OCI-LY7 (cell line): ENCODE data around the gene MAPK8IP1. TPM values are rescaled to one million over a fixed set of nuclear protein-coding genes. Genes with fewer than 3 reads are reported as not detected.
"Not testable (repeated sequence)": the region's sequence is repeated elsewhere in the genome, so short reads cannot be mapped to it uniquely, and the experiment has no call there.

Source experiments
- BruUV-seq: library from RNA; stranded (reverse); fragments of 400-500 nt; replicated peaks from 2 replicates; lab custom pipeline; 2021; lab: Mats Ljungman, UMichigan
- CTCF ChIA-PET: fragments of 300-600 bp; sonication (Branson Sonifier 250); formaldehyde crosslinking; loops from one replicate; lab custom pipeline; 2022; ENCODE audit warnings: antibody characterized with exemption; ENCODE audit not compliant: unreplicated experiment; lab: Charles Lee
- POLR2A ChIA-PET: fragments of 300-600 bp; sonication (Branson Sonifier 250); formaldehyde crosslinking; loops from one replicate; lab custom pipeline; 2022; ENCODE audit warnings: antibody characterized with exemption; lab: Charles Lee
- DNase-seq: peaks from one replicate; pipeline ENCODE4 v3.0.0-alpha.2; 2015; ENCODE audit warnings: low spot score
- H2AFZ ChIP-seq: fragments of 200-600 bp; sonication (generic), shearing (Covaris generic); 2 replicates; pipeline ENCODE4 v1.6.1; 2014; ENCODE audit warnings: mild to moderate bottlenecking, antibody characterized with exemption, low read length, moderate library complexity
- H3K27ac ChIP-seq: fragments of 200-600 bp; sonication (generic); 2 replicates; pipeline ENCODE4 v1.5.1; 2014; ENCODE audit warnings: mixed run types, low read depth, mild to moderate bottlenecking, moderate library complexity, low read length, inconsistent platforms; ENCODE audit not compliant: poor library complexity, severe bottlenecking
- H3K36me3 ChIP-seq: fragments of 200-600 bp; sonication (generic); 2 replicates; pipeline ENCODE4 v1.6.1; 2014; ENCODE audit warnings: mild to moderate bottlenecking, antibody characterized with exemption, low read length, moderate library complexity, mixed read lengths; ENCODE audit not compliant: insufficient read depth
- H3K4me1 ChIP-seq: fragments of 200-600 bp; sonication (generic); 2 replicates; pipeline ENCODE4 v1.5.1; 2014; ENCODE audit warnings: mild to moderate bottlenecking, low read length; ENCODE audit not compliant: insufficient read depth, poor library complexity, severe bottlenecking
- H3K4me2 ChIP-seq: fragments of 200-600 bp; sonication (generic); 2 replicates; pipeline ENCODE4 v1.6.1; 2014; ENCODE audit warnings: mild to moderate bottlenecking, low read length
- H3K4me3 ChIP-seq: fragments of 200-600 bp; sonication (generic); 2 replicates; pipeline ENCODE4 v1.5.1; 2014; ENCODE audit warnings: mild to moderate bottlenecking, low read depth, low read length; ENCODE audit not compliant: poor library complexity, severe bottlenecking
- H3K79me2 ChIP-seq: fragments of 200-600 bp; sonication (generic); 2 replicates; pipeline ENCODE4 v1.6.1; 2016; ENCODE audit warnings: low read depth, mild to moderate bottlenecking, low read length, moderate library complexity, mixed read lengths; ENCODE audit not compliant: insufficient read depth
- H3K9me2 ChIP-seq: fragments of 200-600 bp; sonication (generic); 2 replicates; pipeline ENCODE4 v1.6.1; 2016; ENCODE audit warnings: mild to moderate bottlenecking, low read length, mixed read lengths; ENCODE audit not compliant: insufficient read depth
- H3K9me3 ChIP-seq: fragments of 200-600 bp; sonication (generic); 2 replicates; pipeline ENCODE4 v1.6.1; 2014; ENCODE audit warnings: mild to moderate bottlenecking, mixed run types, low read length, mixed read lengths
- H4K20me1 ChIP-seq: fragments of 200-600 bp; sonication (generic); 2 replicates; pipeline ENCODE4 v1.6.1; 2014; ENCODE audit warnings: mild to moderate bottlenecking, antibody characterized with exemption, low read length, moderate library complexity, mixed read lengths; ENCODE audit not compliant: insufficient read depth
- EZH2phosphoT487 ChIP-seq: fragments of 200-600 bp; sonication (generic); IDR thresholded peaks from 2 replicates; pipeline ENCODE4 v1.6.1; 2018; ENCODE audit warnings: low read depth, borderline replicate concordance, mild to moderate bottlenecking, mixed run types, antibody characterized with exemption, low read length, moderate library complexity, mixed read lengths
- intact Hi-C: fragments of 100-400 bp; cut with micrococcal nuclease; formaldehyde crosslinking; loops from one replicate; pipeline ENCODE4 v1.10.0; 2022; ENCODE audit not compliant: unreplicated experiment
- total RNA-seq, 2 experiments: library from RNA; depleted of rRNA in 1 of 2; stranded (reverse); fragments of >200 nt in 1 of 2; shearing (Covaris generic) in 1 of 2; gene quantifications; 2 replicates each; pipeline ENCODE4 v1.2.3, GENCODE V29; 2014 to 2022
- TF ChIP-seq, protein P1 (sequence below): fragments of 200-600 bp; sonication (generic); conservative IDR thresholded peaks from 2 replicates; pipeline ENCODE4 v1.5.1; 2014; ENCODE audit warnings: mild to moderate bottlenecking, antibody characterized with exemption, low read length, moderate library complexity, mixed read lengths

MAPK8IP1 gene
- total RNA-seq, 2 experiments from 2014 or later, result 2.2 TPM

GRCh38 chr11:45904309-45904915 lies 19.0 kb downstream of the MAPK8IP1 start:
- peaks cover 4% of the 10 kb centered on the region for H3K4me1 ChIP-seq
- no peaks in the 10 kb centered on the region for H3K79me2 ChIP-seq
- no peak overlapping the region for H3K4me3 ChIP-seq
- CTCF ChIA-PET, result no interaction called here
- no peak overlapping the region for H2AFZ ChIP-seq
- no peak overlapping the region for H3K4me2 ChIP-seq
- BruUV-seq, result no TSS peak
- POLR2A ChIA-PET, result no interaction called here
- peaks cover under 1% of the 10 kb centered on the region; the same call in 1 of the 2 replicates for H3K36me3 ChIP-seq
- DNase-seq, result no peak
- TF ChIP-seq, protein P1, sequence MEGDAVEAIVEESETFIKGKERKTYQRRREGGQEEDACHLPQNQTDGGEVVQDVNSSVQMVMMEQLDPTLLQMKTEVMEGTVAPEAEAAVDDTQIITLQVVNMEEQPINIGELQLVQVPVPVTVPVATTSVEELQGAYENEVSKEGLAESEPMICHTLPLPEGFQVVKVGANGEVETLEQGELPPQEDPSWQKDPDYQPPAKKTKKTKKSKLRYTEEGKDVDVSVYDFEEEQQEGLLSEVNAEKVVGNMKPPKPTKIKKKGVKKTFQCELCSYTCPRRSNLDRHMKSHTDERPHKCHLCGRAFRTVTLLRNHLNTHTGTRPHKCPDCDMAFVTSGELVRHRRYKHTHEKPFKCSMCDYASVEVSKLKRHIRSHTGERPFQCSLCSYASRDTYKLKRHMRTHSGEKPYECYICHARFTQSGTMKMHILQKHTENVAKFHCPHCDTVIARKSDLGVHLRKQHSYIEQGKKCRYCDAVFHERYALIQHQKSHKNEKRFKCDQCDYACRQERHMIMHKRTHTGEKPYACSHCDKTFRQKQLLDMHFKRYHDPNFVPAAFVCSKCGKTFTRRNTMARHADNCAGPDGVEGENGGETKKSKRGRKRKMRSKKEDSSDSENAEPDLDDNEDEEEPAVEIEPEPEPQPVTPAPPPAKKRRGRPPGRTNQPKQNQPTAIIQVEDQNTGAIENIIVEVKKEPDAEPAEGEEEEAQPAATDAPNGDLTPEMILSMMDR, result no peak
- TF ChIP-seq EZH2phosphoT487, result no peak
- intact Hi-C loops, result no loop called here
- no peaks in the 10 kb centered on the region for H3K9me2 ChIP-seq
- no peak overlapping the region for H3K27ac ChIP-seq
- H4K20me1 ChIP-seq, result no peaks in the 10 kb centered on the region
- H3K9me3 ChIP-seq, result no peaks in the 10 kb centered on the region

DNA sequence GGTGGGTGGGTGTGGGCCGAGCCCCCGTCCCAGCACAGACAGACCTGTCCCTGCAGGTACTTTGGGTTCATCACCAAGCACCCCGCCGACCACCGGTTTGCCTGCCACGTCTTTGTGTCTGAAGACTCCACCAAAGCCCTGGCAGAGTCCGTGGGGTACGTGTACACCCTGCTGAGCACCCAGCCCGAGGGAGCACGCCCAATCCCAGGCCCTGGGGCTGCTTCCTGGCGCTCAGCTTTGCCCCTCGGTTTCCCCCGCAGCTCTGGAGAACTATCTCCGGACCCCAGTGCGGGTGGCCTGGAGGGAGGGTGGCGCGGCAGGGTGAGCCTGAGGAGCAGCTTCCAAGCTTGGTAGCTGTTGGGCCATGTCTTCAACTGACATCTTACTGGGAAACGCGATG lies 19.6 kb downstream of the MAPK8IP1 start:
- Histone ChIP-seq H3K4me3 (no peak overlapping the region), H4K20me1 (no peaks in the 10 kb centered on the region), H3K79me2 (no peaks in the 10 kb centered on the region), H3K27ac (no peak overlapping the region), H3K9me3 (no peaks in the 10 kb centered on the region), H3K4me2 (no peak overlapping the region), H3K9me2 (no peaks in the 10 kb centered on the region), H3K36me3 (peaks cover 8% of the 10 kb centered on the region; the same call in 1 of the 2 replicates), H3K4me1 (no peaks in the 10 kb centered on the region), H2AFZ (no peak overlapping the region)
- no peak for DNase-seq
- intact Hi-C loops, result no loop called here
- no TSS peak for BruUV-seq
- CTCF ChIA-PET, result no interaction called here
- POLR2A ChIA-PET, result no interaction called here
- TF ChIP-seq EZH2phosphoT487, result no peak
- TF ChIP-seq, protein P1, result no peak

DNA sequence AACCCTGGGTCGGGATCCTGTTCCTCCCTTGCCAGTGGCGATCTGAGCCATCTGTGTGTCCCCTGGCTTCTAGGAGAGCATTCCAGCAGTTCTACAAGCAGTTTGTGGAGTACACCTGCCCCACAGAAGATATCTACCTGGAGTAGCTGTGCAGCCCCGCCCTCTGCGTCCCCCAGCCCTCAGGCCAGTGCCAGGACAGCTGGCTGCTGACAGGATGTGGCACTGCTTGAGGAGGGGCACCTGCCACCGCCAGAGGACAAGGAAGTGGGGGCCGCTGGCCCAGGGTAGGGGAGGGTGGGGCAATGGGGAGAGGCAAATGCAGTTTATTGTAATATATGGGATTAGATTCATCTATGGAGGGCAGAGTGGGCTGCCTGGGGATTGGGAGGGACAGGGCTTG lies 20.1 kb downstream of the MAPK8IP1 start:
- POLR2A ChIA-PET, H3K9me2 ChIP-seq, H2AFZ ChIP-seq, H3K27ac ChIP-seq, H3K4me2 ChIP-seq, H3K4me3 ChIP-seq, BruUV-seq, H3K79me2 ChIP-seq, CTCF ChIA-PET, H3K9me3 ChIP-seq, DNase-seq, H3K4me1 ChIP-seq, H4K20me1 ChIP-seq, intact Hi-C loops: not testable (repeated sequence)
- peaks cover 11% of the 10 kb centered on the region for H3K36me3 ChIP-seq
